Activated naive CD4-positive, alpha-beta T cell treated with Interleukin-2 at 50 U/mL for 16 hours (primary cell): ENCODE data around the gene CD28.
A peak's percentile ranks its signal among the peaks of the same experiment; 100 is the strongest.
"Not testable (repeated sequence)": the region's sequence is repeated elsewhere in the genome, so short reads cannot be mapped to it uniquely, and the experiment has no call there.

Experiments used
- DNase-seq: peaks from one replicate; pipeline ENCODE4 v3.0.0-alpha.2; 2020

The CD28 gene

DNA sequence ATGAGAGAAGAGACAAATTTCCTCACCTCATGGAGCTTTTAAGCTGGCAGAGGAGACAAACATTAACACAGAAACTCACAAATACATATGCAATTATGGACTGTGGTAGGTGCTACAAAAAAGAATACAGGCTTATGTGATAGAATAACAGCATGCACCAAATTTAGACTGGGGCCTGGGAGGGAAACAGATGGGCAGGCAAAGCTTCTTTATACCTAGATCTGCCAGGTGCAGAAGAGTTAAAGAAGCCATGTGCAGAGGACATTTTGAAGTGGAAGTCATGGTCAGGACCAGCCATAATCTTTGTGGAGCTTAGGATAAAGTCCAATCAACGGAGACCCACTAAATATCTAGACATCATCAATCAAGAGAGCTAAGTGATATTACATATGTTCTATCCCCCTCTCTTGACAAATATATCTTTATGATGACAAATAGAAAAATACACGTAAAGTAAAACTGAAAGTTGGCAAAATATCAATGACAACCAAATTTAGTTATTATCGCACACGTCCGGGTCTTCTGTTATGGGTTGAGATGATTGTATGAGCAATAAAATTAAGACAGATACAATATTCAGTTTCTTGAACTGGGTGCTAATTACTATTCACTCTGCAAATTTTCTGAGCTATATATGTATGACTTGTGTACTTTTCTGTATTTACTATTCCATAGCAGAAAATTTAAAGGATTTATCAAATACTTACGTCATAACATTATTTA, 44.1 kb downstream of the CD28 start:
- DNase-seq, result no peak

DNA sequence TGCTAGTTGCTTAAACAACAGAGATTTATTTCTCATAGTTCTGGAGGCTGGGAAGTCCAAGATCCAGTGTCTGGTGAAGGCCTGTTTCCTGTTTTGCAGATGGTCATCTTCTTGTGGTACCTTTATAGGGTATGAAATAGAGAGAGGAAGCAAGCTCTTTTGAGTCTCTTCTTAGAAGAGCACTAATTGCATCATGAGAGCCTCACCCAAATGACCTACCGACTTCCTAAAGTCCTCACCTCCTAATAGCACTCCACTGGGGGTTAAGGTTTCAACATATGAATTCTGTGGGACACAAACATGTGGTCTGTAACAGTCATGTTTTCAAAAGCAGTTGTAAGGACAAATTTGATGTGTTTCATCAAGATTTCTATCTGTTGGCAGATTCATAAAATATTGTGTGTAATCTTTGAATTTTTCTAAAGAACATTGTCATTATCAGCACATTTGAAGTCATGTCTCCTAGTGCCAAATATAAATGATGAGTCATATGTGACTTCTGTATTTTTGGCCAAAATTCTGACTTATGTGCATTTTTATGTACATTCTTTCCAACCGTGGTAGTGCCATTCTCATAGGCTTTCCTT, 45.3 kb downstream of the CD28 start:
- DNase-seq, result no peak

DNA sequence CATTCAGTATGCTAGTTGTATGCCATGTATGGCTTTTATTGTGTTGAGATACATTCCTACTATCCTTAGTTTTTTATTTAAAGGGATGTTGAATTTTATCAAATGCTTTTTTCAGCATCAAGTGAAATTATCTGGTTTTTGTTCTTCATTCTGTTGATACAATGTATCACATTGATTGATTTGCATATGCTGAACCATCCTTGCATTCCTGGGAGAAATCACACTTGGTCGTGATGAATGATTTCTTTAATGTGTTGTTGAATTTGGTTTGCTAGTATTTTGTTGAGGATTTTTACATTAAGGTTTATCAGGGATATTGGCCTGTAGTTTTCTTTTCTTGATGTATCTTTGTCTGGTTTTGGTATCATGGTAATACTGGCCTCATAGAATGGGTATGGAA, 49.7 kb downstream of the CD28 start:
- no peak for DNase-seq

DNA sequence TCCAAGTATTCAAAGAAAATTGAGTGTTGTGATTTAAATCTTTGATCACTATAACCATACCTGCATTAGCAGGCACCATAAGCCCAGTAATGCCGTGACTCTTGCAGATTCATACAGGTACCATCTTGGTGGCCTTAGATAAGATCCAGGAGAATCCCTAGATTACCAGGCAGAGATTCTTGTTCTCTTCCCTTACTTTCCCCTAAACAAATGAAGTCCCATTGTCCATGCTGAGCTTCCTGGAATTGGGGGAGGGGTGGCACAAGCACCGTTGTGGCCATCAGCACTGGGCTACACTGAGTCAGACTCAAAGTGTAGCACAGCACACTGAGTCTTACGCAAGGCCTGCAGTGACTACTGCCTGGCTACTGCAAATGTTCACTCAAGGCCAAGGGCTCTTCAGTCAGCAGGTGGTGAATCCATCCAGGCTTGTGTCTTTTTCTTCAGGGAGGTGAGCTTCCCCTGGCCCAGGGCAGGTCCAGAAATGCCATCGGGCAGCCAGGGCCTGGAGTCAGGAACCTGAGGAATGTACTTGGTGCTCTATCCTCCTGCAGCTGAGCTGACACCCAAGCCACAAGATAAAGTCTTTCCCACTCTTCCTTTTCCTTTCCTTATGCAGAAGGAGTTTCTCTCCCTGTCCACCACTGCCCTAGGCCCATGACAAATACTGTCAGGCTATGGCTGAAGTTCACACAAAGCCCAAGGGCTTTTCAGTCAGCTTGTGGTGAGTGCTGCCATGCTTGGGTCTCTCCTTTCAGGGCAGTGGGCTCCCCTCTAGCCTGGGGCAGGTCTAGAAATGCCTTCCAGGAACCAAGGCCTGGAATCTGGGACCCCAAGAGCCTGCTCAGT, 52.6 kb downstream of the CD28 start:
- no peak for DNase-seq

DNA sequence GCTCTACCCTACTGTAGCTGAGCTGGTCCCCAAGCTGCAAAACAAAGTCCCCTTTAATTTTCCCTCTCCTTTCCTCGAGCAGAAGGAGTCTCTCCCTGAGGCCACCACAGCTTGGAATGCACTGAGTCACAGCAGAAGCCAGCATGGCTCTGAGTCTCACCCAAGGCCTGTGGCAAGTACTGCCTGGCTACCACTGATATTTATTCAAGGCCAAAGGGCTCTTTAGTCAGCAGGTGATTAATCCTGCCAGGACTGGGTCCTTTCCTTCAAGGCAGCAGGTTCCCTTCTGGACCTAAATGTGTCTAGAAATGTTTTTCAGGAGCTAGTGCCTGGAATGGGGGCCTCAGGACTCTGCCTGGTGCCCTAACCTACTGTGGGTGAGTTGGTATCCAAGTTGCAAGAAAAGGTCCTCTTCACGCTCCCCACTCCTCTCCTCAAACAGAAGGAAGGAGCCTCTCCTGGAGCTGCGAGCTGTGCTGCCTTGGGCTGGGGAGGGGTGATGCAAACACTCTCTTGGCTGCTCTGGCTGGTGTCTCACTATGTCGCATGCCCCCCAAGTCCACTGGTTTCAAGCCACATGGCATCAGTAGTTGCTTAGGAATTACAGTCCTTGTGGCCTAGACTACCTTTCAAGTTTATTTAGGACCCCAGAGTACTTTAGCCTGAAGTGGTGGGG, 53.4 kb downstream of the CD28 start:
- DNase-seq, result no peak

DNA sequence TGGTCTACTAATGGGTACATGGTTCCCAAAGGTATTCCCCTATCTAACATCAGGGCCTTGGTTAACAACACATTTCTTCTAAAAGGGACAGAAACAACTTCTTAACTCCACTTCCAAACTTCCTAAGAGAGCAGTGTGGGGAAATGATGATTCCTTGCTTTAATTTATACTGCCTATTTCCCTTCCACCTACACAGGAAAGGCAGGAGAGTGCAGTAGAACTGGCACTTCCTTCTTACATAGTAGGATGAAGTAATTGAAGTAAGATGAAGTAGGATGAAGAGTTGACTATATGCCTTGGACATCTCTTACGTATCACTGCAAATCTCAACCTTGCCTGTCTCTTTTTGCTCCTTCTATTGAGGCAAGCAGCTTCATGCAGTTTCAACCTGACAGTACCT, 54.7 kb downstream of the CD28 start:
- no peak for DNase-seq

DNA sequence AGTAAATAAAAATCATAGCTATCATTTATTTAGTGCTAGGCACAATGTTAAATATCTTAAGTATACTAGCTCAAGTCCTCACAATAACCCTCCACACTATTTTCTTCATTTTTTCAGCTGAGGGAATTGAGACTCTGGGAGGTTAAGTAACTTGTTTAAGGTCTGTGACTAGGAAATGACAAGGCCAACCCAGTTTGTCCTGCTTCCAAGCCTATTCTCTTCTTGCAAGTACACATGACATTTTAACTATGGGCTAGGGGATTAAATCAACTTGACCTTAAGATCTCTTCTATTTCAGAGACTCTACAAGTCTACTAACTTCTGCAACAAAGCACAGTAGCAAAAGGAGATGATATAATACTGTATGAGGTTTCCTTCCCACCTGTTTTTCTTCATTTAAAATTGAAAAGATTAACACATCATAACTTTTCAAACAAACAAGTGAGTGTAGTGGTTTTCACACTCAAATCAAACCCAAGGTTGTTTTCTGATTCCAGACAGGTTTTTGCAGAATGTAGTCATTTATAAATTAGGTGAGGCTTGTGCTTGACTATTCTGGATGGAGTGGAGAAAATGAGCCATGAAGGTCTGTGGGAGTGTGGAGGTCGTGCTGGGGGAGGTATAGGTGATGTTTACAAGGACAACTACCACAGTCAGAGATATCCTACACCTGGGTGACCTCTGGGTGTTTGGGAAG, 57.0 kb downstream of the CD28 start:
- DNase-seq, result peak; percentile 74

DNA sequence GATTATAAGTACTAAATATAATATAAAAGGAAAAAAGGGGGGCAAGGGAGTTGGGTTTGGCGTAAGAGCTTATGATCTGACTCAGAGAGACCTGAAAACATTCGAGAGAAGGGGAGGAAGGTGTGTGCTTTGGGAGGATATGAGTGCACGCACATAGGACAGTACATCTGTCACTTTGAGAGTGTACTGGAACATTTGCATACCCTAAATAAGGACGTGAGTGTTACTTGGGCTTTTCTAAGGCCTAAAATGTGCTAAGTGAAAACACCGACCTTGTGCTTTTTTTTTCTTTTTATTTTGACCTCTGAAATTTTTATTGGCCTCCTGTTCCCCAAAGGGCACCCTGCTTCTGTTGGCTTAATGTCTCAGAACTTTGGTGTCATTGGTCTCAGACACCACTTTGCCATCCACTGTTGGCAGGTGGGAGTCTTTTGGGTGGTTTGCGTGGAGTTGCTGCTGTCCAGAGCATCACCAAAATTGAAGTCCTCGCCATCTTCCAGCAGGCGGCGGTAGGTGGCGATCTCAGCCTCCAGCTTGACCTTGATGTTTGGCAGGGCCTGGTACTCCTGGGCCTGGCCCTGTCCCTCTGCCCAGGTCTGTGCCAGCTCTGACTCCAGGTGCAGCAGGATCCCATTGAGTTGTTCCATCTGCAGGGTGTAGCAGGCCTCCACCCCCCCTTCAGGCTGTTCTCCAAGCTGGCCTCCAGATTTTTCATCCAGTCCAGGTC, 57.7 kb downstream of the CD28 start:
- no peak for DNase-seq

DNA sequence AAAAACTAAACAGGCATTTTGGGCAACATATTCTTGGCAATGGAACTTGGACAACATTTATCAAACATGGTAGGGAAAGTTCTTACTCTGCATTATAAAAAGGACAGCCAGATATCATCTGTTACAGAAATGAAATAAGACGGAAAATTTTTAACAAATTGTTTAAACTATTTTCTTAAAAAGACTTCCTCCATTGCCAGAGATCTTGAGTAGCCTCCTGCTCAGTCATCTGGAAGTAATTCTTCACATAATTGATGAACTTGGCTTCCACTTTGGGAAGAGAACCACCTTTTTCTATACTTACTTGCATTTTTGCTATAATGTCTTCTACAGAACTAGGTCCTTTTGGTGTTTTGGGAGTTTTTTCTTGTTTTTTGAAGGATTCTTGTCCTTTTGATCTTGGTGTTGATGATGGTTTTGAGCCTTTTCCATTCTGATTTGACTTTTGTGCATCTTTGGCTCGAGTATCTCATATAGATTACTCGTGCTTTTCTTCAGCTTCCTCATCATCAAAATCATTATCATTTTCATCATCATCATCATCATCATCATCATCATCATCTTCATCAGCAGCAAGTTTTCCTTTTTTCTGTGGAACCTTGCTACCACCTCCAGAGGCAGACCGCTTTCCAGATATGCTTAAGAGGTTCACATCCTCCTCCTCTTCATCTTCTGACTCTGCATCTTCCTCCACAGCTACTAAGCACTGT, 66.2 kb downstream of the CD28 start:
- no peak for DNase-seq

DNA sequence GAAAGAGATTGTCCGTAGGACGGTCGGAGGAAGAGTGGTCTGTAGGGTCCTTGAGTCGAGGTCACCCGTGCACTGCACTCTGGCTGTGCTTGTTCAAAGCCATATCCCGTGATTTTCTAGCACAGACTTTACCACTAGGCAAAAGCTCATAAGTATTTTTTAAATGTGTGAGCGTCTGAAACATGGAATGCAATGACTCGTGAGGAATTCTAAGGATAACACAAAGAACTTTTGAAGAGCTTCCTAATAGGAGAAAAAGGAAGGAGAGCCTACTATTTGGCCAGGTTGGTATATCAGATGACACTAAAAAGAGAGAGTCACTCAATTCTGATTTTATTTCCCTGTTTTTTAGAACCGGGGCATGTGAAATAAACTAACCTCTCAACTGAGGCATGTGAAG, 68.3 kb downstream of the CD28 start:
- no peak for DNase-seq

DNA sequence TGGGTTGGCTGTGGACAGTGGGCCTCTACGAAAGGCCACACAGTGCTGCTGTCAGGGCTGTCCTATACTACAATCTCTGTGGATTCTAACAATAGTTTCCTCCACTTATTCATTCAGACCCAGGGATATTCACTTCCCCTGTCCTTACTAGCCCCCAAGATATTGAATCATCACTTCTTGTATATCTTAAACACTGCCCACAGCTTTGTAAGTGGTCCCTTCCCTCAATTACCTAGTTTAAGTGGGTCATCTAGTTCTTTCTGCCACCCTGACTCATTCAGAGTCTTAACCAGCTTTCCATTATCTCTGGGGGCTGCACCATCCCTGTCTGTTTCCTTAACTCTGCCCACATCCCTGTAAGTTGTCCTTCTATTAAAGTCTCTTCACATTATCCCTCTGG, 69.2 kb downstream of the CD28 start:
- no peak for DNase-seq

DNA sequence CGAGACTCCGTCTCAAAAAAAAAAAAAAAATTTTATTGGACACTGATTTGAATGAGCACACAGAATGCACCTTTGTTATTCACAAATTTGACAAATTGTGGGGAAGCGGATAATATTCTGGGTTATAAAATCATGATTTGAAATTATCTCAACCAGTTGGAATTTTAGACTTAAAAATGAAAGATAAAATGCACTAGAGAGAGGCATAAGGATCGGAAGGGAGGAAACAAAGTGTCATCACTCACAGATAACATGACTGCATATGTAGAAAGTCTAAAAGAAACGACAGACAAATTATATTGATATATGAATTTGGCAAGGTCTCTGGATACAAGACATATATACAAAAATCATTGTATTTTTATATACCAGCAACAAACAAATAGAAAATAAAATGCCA, 70.6 kb downstream of the CD28 start:
- no peak for DNase-seq

DNA sequence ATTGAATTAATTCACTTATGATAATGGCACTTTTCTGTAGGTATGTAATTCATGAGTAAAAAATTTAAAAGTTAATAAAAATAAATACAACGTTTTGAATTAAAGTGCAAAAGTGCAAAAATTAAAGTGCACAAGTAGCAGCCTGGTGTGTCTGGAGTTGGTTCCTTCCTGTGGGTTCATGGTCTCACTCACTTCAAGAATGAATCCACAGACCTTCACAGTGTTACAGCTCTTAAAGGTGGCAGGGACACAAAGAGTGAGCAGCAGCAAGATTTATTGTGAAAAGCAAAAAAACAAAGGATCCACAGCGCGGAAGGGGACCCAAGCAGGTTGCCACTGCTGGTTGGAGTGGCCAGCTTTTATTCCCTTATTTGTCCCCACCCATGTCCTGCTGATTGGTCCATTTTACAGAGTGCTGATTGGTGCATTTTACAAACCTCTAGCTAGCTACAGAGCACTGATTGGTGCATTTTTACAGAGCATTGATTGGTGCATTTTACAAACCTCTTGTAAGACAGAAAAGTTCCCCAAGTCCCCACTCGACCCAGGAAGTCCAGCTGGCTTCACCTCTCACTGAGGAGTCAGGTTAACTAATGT, 73.1 kb downstream of the CD28 start:
- not testable (repeated sequence) for DNase-seq

DNA sequence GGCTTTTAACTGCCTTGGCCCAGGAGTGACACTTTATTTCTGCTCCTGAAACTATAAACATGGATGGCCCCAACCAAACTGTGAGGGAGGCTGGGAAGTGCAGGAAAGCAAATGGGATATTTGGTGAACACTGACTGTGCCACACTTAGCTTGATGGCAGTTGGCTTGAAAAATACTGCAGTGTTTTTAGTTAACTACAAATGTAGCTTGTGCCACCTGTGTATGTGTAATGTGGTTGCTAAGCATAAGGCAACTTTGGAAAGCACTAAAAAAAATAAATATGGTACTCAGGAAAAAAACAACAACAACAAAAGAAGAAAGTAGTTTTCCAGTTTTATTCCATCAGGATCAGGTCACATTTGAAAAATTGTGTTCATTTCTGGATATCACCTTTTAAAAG, 73.8 kb downstream of the CD28 start:
- DNase-seq, result no peak

DNA sequence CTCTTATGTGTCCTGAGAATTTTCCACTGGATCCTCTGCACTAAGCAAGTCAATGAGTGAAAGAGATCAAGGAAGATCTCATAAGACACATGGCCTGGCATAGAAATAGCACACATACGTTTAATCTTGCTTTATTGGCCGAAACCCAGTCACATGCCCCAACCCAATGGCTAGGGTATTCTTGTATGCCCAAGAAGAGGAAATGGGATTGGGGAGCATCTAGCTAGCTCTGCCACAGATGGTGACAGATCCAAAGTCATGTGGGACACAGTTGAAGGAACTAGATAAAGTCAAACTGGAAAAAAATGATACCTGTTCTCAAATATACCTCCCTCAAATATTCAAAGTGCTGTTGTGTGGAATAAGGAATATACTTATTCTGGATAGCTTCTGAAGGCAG, 74.7 kb downstream of the CD28 start:
- no peak for DNase-seq

DNA sequence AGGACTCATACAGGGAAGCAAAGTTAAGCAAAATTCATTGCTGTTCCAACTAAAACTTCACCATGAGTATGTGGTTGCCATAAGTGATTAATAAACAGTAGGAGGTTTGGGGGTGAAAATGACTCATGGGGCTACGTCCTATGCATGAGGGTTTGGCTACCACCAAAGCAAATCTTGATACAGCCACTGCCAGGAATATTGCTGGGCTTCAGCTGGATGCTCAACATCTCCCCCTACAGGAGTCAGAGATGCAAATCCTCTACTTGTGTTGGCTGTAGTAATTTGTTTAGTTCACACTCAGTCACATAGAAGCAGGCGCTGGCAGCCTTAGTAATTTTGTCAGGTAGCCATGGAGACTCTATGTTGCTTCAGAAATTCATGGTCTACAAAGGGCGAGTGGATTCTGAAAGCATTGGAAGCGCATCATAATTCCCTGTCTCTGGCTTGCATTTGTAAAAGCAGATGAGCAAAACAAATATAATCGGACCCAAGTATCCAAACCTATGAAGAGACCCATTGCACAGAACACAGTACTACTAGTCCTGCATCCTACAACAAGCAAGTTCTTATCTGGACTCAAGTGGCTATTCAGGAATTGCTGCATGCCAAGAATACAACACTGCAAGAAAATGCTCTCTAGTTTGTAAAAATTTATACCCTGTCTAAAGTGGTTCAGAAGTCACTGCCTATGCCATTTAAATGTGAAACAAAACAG, 76.0 kb downstream of the CD28 start:
- DNase-seq, result peak; percentile 74

DNA sequence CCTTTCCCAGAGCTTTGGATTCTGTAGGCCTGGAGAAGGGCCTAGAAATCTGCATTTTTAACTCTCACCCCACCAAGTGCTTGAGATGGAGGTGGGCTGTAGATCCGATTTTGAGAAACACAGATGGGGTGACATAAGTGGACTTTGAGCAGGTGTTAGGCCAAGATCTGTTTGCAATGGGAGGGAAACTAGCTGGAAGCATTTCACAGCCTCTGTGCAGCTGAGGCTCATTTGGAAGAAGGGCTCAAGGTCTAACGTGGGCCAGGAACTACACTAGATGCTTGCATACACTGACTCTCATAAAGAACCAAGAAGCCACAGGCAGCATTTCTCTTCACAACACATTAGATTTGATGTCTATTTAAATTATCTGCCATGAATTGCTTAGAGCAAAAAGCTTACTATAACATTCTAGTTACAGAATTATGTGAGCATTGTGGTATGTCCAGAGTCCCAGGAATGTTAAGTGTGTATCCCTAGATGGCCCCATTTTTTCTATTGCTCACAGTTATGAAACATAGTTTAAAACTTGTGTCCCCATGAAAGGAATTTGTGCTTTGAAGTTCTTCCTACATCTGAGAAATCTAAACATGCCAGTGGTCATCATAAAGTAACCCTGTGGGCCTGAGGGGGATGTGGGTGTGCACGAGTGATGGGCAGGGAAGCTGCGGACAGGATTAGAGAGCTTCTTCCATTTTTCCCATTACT, 77.2 kb downstream of the CD28 start:
- DNase-seq, result no peak

DNA sequence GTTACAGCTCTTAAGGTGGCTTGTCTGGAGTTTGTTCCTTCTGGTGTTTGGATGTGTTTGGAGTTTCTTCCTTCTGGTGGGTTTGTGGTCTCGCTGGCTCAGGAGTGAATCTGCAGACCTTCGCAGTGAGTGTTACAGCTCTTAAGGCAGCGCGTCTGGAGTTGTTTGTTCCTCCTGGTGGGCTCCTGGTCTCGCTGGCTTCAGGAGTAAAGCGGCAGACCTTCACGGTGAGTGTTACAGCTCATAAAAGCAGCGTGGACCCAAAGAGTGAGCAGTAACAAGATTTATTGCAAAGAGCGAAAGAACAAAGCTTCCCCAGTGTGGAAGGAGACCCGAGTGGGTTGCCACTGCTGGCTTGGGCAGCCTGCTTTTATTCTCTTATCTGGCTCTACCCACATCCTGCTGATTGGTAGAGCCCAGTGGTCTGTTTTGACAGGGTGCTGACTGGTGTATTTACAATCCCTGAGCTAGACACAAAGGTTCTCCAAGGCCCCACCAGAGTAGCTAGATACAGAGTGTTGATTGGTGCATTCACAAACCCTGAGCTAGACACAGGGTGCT, 78.4 kb downstream of the CD28 start:
- DNase-seq, result not testable (repeated sequence)

DNA sequence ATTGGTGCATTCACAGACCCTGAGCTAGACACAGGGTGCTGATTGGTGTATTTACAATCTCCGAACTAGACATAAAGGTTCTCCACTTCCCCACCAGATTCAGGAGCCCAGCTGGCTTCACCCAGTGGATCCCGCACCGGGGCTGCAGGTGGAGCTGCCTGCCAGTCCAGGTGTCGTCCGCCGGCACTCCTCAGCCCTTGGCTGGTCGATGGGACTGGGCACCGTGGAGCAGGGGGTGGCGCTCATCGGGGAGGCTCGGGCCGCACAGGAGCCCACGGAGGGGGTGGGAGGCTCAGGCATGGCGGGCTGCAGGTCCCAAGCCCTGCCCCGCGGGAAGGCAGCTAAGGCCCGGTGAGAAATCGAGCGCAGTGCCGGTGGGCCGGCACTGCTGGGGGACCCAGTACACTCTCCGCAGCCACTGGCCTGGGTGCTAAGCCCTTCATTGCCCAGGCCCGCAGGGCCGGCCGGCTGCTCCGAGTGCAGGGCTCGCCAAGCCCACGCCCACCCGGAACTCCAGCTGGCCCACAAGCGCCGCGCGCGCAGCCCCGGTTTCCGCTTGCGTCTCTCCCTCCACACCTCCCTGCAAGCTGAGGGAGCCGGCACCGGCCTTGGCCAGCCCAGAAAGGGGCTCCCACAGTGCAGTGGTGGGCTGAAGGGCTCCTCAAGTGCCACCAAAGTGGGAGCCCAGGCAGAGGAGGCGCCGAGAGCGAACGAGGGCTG, 79.1 kb downstream of the CD28 start:
- not testable (repeated sequence) for DNase-seq
